GM12874 (cell line): ENCODE results near the gene EVL.

Experiments used
- TF ChIP-seq, protein P1 (sequence below): IDR thresholded peaks from 2 replicates; pipeline ENCODE4 v1.5.1; 2011; ENCODE audit warnings: low read depth, mild to moderate bottlenecking, control low read depth, low read length, moderate library complexity; ENCODE audit not compliant: insufficient read depth

Gene EVL

GRCh38 chr14:100065111-100065871, at the start of gene EVL:
TSS of gene EVL (plus strand) at chr14:100065422. CDS start at chr14:100065501, 79 bp downstream.
- TF ChIP-seq, protein P1, sequence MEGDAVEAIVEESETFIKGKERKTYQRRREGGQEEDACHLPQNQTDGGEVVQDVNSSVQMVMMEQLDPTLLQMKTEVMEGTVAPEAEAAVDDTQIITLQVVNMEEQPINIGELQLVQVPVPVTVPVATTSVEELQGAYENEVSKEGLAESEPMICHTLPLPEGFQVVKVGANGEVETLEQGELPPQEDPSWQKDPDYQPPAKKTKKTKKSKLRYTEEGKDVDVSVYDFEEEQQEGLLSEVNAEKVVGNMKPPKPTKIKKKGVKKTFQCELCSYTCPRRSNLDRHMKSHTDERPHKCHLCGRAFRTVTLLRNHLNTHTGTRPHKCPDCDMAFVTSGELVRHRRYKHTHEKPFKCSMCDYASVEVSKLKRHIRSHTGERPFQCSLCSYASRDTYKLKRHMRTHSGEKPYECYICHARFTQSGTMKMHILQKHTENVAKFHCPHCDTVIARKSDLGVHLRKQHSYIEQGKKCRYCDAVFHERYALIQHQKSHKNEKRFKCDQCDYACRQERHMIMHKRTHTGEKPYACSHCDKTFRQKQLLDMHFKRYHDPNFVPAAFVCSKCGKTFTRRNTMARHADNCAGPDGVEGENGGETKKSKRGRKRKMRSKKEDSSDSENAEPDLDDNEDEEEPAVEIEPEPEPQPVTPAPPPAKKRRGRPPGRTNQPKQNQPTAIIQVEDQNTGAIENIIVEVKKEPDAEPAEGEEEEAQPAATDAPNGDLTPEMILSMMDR: no peak

DNA sequence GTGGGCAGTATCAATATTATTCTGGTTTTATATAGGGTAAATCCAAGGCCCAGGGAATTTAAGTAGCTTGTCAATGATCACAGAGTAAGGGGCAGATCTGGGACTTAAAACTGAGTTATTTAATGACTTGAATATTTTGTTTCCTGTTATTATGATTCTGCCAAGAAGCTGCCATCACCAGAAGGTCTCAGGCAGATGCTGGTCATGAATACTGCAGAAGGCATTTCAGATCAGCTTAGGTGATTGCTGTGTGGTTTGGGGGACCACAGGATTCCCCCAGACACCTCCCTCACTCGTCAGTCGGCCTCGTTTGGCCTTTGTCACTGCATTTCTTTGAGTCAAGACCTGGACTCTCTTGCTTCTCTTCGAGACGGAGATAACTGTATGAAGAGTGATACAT, 47.7 kb upstream of the EVL start:
- TF ChIP-seq, protein P1: no peak

- TF ChIP-seq, protein P1: no peak
These were observed 47.2 kb upstream of the EVL start for GRCh38 chr14:100018054-100018453.

- TF ChIP-seq, protein P1: no peak
These were observed 46.7 kb upstream of the EVL start for GRCh38 chr14:100018482-100018881.

DNA sequence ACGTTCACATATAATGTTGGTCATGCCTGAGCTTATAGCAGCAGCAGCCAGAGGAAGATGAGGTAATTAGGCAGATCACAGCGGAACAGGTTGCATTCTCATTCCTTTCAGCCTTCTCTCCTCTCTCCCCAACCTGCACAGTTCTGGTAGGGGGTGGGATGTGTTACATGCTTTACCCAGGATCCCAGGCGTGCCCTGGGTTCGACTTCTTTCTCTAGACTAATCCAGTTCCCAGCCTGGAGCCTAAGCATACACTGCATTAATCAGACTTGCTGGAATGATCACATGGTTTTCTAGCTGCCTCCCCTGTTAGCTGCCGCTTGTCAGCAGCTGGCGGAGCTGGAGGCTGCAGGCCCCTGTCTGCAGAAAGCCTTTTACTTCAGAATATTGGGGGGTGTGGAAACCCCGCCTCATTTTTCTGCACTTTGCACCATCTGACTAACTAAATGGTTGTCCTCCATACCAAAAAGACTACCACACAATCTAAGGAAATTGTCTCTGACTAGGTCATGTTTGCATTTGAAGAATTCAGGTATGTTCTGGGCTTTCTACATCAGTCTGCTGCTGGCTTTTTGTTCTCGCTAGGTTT, 46.0 kb upstream of the EVL start:
- TF ChIP-seq, protein P1: no peak

DNA sequence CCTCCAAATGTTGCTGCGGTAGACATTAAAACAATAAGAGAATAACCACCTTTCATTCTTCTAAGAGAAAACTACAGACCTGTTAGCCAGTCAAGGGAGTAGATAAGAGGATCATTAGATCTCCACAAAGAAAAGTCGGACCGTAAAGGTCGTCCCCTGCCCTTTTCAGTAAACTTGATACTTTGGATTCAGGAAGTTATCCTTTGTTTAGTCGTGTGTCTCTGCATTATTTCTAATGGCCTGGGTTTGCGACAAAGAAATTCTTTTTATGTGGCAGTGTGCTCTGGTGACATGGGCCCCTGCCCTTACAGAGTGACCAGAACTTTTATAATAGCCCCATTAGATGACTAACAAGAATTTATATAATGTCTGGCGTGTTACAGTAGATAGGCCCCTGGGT, 44.6 kb upstream of the EVL start:
- TF ChIP-seq, protein P1: no peak

- TF ChIP-seq, protein P1: no peak
These were observed 42.3 kb upstream of the EVL start for GRCh38 chr14:100022772-100023451.
